NCI-H446 treated with DMSO at 0.1 percent for 48 hours (cell line): ENCODE measurements around the gene GRID1.
"Not testable (repeated sequence)": the region's sequence is repeated elsewhere in the genome, so short reads cannot be mapped to it uniquely, and the experiment has no call there.

Source experiments
- DNase-seq: peaks from one replicate; lab custom pipeline; 2025; lab: John Stamatoyannopoulos, UW

GRID1 gene

DNA sequence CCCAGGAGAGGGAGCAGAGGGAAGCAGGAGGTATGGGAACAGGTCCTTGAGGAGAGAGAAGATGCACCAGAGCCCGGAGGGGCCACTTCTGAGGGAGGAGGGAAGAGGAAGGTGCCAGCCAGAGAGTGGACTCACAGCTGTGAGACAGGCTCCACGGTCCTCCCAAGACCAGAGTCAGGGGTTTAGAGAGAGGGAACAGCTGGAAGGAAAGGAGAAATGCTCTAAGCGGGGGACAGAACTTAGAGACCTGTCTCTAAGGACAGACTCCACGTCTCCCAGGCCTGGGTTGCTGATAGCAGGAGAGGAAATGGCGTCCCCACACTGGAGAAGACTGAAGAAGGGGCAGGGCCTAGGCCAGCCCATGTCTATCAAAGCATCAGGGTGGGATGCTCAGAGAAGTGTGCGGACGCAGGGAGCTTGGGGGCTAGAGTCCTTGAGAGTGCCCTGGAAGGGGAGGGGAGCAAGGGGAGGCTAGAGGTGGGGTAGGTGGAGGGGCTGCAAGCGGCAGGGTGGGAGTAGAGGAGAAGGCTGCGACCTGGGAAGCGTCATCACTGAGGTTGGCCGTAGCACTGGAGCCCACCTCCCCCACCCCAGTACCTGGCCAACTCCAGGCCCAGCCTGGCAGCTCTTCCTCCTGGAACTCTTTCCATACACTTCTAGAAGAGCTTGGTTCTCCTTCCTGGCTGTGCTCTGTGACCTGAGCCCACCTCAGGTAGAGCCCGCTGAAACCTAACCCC, 25.6 kb upstream of the GRID1 start:
- no peak for DNase-seq

DNA sequence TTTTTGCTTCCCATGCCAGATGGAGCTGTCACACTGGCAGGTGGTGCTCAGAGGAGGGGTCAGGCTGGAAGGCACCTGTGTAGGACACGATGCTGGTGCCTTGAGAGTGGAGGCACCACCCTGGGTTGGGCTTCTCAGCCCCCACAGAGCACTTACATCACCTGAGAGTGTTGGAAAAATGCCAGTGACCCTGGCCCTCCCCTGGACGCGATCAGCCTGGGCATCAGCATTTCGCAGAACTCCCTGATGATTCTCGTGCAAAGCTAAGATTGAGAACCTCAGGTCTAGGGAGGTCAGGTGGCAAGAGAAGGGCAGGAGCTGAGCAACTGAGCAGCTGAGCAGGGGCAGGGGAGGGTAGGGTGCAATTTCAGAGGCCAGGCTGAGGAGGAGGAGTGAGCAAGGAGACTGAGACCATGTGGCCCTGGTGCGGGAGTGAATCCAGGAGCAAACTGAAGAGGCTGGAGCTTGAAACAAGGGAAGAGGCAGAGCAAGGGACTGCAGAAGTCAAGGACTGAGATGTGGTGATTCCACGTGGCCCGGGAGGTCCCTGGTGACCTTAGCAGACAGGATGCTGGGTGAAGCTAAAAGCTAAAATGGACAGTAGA, 24.7 kb upstream of the GRID1 start:
- DNase-seq: no peak

DNA sequence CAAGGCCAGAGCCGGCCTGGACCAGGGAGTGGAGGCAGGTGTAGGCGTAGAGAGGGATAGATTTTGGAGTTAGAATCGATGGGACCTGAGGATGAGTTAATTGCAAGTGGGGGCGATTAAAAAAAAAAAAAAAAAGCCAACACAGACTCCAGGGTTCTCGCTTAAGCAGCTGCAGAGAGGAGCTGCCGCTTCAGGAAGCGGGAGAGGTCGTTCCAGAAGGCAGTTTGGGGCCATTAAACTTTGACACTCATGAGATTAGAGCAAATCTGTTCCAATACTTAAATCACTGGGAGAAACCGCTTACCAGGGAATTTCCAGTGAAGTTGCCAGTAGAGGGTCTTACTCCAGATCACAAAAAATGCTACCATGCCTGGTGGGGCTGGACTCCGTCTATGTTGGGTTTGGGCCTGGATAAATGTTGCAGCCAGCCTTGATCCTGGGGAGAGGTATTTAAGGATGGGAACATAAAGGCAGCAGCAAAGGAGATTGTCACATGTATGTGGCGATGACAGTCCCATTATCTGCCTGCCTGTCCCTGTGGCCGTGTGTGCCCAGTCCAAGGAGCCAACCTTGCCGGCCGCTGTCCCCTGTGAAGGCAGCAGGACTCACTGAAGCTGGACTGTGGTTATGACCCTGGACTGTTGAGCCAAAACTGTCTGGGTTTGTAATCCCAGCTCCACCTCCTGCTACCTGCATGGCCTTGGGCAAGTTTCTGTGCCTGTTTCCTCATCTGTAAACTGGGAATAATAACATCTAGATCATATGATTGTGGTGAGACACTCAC, 23.9 kb upstream of the GRID1 start:
- no peak for DNase-seq

- no peak for DNase-seq
Observed at GRCh38 chr10:86389441-86390193, 23.0 kb upstream of the GRID1 start.

DNA sequence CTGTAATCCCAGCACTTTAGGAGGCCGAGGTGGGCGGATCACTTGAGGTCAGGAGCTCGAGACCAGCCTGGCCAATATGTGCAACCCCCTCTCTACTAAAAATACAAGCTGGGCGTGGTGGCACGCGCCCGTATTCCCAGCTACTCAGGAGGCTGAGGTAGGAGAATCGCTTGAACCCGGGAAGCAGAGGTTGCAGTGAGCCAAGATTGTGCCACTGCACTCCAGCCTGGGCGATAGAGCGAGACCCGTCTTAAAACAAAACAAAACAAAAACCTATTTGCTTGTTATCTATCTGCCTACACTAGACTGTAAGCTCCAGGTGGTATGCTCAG, 22.5 kb upstream of the GRID1 start:
- DNase-seq: not testable (repeated sequence)

GRCh38 chr10:86388119-86388704, 21.6 kb upstream of the GRID1 start:
- DNase-seq: no peak

DNA sequence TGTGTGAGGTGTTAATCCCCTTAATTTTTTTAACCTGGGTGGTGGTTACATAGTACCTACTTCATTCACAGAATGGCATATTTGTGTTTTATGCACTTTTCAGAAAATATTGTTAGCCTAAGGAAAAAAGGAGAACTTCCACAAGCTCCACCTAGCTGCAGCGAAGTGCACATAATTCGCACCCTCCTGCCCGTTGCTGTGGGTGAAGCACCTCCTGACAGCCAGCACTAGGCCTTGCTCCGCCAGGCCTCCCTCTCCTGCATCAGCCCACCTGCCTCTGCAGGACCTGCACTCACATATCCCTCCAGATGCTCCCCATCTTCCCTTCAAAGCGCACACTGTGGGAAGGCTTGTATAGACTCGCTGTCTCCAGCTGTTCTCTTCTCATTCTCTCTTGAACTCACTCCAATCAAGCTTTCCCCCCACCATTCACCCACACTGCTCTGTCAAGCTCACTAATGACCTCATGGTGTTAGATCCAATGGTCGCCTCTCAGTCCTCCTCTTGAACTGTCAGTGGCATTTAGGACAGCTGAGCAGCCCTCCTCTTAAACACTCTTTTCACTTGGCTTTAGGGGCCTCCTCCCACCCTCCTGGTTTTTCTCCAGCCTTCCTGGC, 20.7 kb upstream of the GRID1 start:
- DNase-seq: no peak

GRCh38 chr10:86385806-86386205, 19.2 kb upstream of the GRID1 start:
- DNase-seq: no peak

DNA sequence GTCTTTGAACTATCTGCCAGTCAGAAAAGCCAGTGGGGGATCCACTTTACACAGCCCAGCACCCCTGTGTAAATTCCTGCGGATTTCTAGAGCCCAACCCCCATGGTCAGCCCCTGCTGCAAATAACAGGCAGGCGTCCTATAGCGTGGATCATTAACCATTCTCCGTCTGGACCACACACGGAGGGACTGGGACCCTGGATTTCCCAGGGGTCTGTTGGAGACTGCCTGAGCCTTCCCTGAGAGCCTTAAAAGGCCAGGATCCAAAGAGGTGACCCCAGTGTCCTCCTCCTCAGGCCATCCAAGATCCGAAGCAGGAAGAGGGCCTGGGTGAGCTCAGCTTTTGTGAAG, 11.2 kb upstream of the GRID1 start:
- DNase-seq: no peak

- no peak for DNase-seq
Observed at GRCh38 chr10:86376852-86377796, 10.5 kb upstream of the GRID1 start.

- DNase-seq: no peak
Observed at GRCh38 chr10:86376403-86376802, 9.8 kb upstream of the GRID1 start.

GRCh38 chr10:86375204-86375603, 8.6 kb upstream of the GRID1 start:
- no peak for DNase-seq

GRCh38 chr10:86374664-86375063, 8.1 kb upstream of the GRID1 start:
- no peak for DNase-seq

- DNase-seq: no peak
Observed at GRCh38 chr10:86373828-86374227, 7.2 kb upstream of the GRID1 start.

DNA sequence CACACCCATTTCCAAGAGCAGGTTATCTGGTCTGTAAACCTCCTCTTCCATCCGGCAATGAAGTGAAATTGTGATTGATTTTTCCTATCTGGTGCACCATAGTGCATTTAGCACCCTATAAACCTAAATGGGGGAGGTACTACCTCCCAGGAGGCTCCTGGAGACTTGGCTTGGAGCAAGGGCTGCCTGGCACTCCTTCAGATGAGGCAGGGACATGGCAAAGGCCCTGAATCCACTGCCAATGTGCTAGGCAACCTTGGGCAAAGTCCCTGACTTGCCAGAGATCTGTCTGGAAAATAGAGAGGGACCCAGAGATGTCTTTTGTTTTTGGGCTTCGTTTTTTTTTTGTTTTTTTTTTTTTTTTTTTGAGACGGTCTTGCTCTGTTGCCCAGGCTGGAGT, 6.7 kb upstream of the GRID1 start:
- DNase-seq: no peak

GRCh38 chr10:86372784-86373239, 6.2 kb upstream of the GRID1 start:
- no peak for DNase-seq

GRCh38 chr10:86372119-86372783, 5.7 kb upstream of the GRID1 start:
- no peak for DNase-seq

DNA sequence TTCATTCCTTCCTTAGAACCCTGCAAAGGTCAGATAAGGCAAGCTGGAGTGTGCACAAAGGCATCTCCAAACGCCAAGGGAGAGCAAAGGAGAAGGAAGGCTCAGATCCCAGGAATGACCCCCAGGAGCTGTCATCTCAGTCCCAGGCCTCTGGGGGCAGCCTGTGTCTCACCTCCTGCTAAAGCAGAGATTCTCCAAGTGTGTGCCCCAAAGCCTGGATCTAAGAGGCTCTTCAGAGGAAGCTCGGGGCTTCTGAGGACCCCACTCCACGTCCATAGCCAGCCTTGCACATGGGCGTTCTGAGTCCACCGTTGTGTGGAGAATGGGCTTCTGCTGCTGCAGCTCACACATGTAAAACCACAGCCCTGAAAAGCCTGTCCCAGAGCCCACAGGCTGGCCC, 5.1 kb upstream of the GRID1 start:
- no peak for DNase-seq

GRCh38 chr10:86371116-86371515, 4.5 kb upstream of the GRID1 start:
- no peak for DNase-seq

DNA sequence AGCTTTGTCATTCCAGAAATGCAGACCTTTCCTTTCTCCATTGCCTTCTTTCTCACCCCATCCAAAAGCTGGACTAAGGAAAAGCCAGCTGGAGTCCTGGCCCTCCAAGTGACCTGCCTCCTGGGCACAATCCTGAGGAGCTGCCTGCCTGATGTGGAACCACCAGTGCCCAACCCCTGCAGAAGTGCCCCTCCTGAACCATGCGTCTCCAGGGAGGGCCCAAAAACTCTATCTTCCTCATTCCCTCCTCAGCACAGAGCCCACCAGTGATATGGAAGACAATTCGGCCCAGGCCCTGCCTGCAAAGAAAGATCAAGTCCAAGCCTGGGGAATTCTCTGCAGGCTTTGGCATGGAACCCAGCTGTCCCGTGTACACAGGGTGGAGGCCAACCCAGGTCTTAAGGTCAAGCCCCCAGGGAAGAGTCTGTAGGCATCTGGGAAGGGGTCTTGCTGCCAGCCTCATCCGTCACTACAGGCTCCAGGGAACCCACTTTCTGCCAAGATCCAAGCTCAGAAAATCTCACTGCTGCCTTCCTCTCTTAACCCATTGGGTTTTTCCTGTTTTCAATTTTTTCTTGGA, 3.5 kb upstream of the GRID1 start:
- no peak for DNase-seq
